GM21367 (cell line): ENCODE data around the gene ANKRD2.

ENCODE experiments used
- ATAC-seq: cut with Tn5 transposase; IDR thresholded peaks from one replicate; pipeline ENCODE4 v1.9.1; 2021; ENCODE audit not compliant: unreplicated experiment

Gene ANKRD2

DNA sequence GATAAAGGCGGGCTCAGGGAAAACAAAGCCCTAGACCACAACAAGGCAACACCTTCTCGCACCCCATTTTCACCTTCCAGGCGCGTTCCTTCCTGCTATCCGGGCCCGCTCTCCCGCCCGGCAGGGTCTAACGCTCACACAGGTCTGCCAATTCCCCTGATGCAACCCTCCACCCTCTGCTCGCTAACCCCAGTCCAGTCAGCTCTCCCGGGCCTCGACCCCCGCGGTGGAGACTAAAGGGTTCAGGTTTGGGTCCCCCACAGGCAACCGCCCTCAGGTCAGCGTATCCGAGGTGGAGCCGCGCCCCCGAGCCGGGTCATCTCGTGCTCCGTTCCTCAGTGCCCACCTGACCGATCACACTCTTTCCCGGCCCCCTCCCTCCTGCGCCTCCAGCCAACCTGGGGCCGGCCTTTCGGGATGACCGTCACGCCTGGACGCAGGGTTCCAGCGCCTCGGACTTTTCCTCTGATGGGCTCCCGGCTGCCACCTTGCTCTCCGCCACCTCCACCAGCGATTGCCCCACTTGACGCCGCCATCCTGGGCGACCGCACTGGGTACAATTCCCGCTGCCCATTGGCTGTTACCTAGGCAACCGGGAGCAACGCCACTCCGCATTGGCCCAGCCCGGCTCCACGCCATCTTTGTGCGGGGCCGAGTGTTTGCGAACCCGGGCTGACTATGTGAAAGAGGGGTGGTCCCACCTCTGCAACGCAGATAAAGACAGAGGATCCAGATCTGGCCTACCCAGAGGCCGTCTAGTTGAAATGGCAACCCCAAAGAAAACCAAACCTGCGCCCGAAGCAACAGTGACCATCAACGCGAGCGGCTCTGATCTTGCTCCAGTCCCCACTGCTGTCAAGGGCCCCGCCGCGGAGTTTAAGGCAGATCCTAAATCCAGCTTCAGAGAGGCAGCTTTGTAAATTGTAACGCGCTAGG is 60.6 kb downstream of the ANKRD2 start, which contains the start of gene MORN4:
Gene MORN4 (minus strand): TSS at position 552 of the 936 bp plus-strand sequence. CDS start 13,847 bp downstream, outside the sequence.
- peak; percentile 97 for ATAC-seq
